Measurements from ENCODE around the gene RAB40C. TPM values are rescaled to one million over a fixed set of nuclear protein-coding genes. Genes with fewer than 3 reads are reported as not detected.
A peak's percentile ranks its signal among the peaks of the same experiment; 100 is the strongest.

Gene RAB40C
- total and polyA plus RNA-seq, 10 of the 15 experiments (the other 5 are each of a cell fraction or from before 2014, with no cell fraction given) = 0.06 to 12.8 (median 4.6) TPM

- TF ChIP-seq MLLT1 (IDR thresholded peaks at IDR 0.05) = no peak
Observed at GRCh38 chr16:660132-660458, 70.2 kb downstream of the RAB40C start (continued).

GRCh38 chr16:660459-661183 lies 70.8 kb downstream of the RAB40C start:
- in situ Hi-C loops (cut with MboI) = loop anchor here (10.0 kb wide), 1 partner anchor 266 kb away; the partner anchor contains the start of gene NME4
- Histone ChIP-seq H3K4me1 (ENCODE audit: control insufficient read depth, insufficient read depth, low read length) (peaks cover 3% of the 10 kb centered on the region; the same call in 1 of the 2 replicates), H3K9me3 (replicated peaks; ENCODE audit: control insufficient read depth, insufficient read depth, low read length) (no peaks in the 10 kb centered on the region), H3K9ac (ENCODE audit: control insufficient read depth, insufficient read depth, low read length) (no peak overlapping the region; the same call in 1 of the 2 replicates), H3K79me2 (ENCODE audit: control insufficient read depth, insufficient read depth, low read length) (no peaks in the 10 kb centered on the region), H3K27me3 (replicated peaks in 1 of 2; ENCODE audit: control insufficient read depth in 2 of 2, insufficient read depth in 2 of 2, low read length in 1 of 2) (no peaks in the 10 kb centered on the region), H2AFZ (ENCODE audit: control insufficient read depth, low read depth, low read length) (peak overlapping the region; percentile 60), H3K27ac (ENCODE audit: control insufficient read depth, insufficient read depth) (no peak overlapping the region), H3K36me3 (ENCODE audit: control insufficient read depth in 2 of 2, insufficient read depth in 2 of 2, low read length in 1 of 2) (no peaks in the 10 kb centered on the region; a peak in 2 of 4 replicates), H4K20me1 (ENCODE audit: control insufficient read depth, insufficient read depth) (no peaks in the 10 kb centered on the region), H3K4me3 (no peak overlapping the region), H3K4me2 (ENCODE audit: control insufficient read depth, insufficient read depth) (peak overlapping the region; percentile 42; the same call in 1 of the 2 replicates)
- TF ChIP-seq SMC3 (IDR thresholded peaks at IDR 0.05; ENCODE audit: borderline replicate concordance, low read length) = peak; percentile 37; the same call in 1 of the 2 replicates
- TF ChIP-seq SP1 (IDR thresholded peaks at IDR 0.05; ENCODE audit: low read depth, low read length) = no peak
- TF ChIP-seq FOS (IDR thresholded peaks at IDR 0.05; ENCODE audit: borderline replicate concordance, extremely low read depth, insufficient read length) = no peak
- peak; percentile 23; the same call in 1 of the 2 replicates for TF ChIP-seq RAD21 (IDR thresholded peaks at IDR 0.05; ENCODE audit: insufficient read depth, low read depth, low read length)
- TF ChIP-seq PKNOX1 (IDR thresholded peaks at IDR 0.05) = peak; percentile 24; the same call in 1 of the 2 replicates
- TF ChIP-seq ZBED1 (IDR thresholded peaks at IDR 0.05; ENCODE audit: borderline replicate concordance) = no peak
- TF ChIP-seq CTCF (IDR thresholded peaks at IDR 0.05 in 2 of 3, conservative IDR thresholded peaks at IDR 0.05 in 1 of 3; ENCODE audit: control insufficient read depth in 2 of 3, extremely low read depth in 1 of 3, insufficient read depth in 1 of 3, low read depth in 3 of 3, low read length in 3 of 3) = peak; percentile 14 to 62 (median 33); a peak in 4 of 6 replicates
- TF ChIP-seq BHLHE40 (IDR thresholded peaks at IDR 0.05; ENCODE audit: borderline replicate concordance in 1 of 2, low read depth in 2 of 2, low read length in 1 of 2) = peak; percentile 92 to 96
- TF ChIP-seq SIN3A (IDR thresholded peaks at IDR 0.05; ENCODE audit: low read depth, low read length) = 0 out of 2 replicates have a peak, but pooled peaks have one; percentile 20
- 0 out of 2 replicates have a peak, but pooled peaks have one; percentile 35 for TF ChIP-seq MXI1 (IDR thresholded peaks at IDR 0.05; ENCODE audit: low read depth, low read length)
- TF ChIP-seq POU2F2 (IDR thresholded peaks at IDR 0.05; ENCODE audit: borderline replicate concordance, low read depth, low read length) = peak; percentile 54; the same call in 1 of the 3 replicates
- TF ChIP-seq HCFC1 (IDR thresholded peaks at IDR 0.05; ENCODE audit: low read length) = no peak
- TF ChIP-seq YY1 (IDR thresholded peaks at IDR 0.05; ENCODE audit: low read depth, low read length) = peak; percentile 38; the same call in 1 of the 2 replicates
- TF ChIP-seq GATAD2B (conservative IDR thresholded peaks at IDR 0.05; ENCODE audit: low read depth) = peak; percentile 19; the same call in 1 of the 2 replicates
- 0 out of 2 replicates have a peak, but pooled peaks have one; percentile 4 for TF ChIP-seq TCF12 (IDR thresholded peaks at IDR 0.05; ENCODE audit: low read depth, low read length)
- ATAC-seq (peak; percentile 96), FAIRE-seq (peak; percentile 27), DNase-seq (ENCODE audit: low read depth, low spot score) (peak; percentile 37)
- POLR2A ChIA-PET = no interaction called here
- BruUV-seq (replicated peaks) = no TSS peak
- RAD21 ChIA-PET (ENCODE audit: unreplicated experiment) = interaction anchor here (1.0 kb wide), 1 partner anchor 13 kb away, joined by 7 read pairs; no protein-coding TSS in a partner anchor
- 38% methylated on average over 30 of the region's 43 CpGs for WGBS (ENCODE audit: insufficient coverage, insufficient replicate concordance, low lambda C conversion rate, missing lambda C conversion rate)
- SMC1A ChIA-PET (ENCODE audit: uncharacterized antibody, unreplicated experiment) = interaction anchor here (0.9 kb wide), 1 partner anchor 60 kb away, joined by 4 read pairs; the partner anchor contains the start of gene ANTKMT
- CTCF ChIA-PET = interaction anchor here (0.6 to 1.4 kb wide), 4 partner anchors 8 to 811 kb away, joined by 3 to 4 read pairs (median 3); partner anchors contain the start of gene METTL26
- intact Hi-C loops (cut with micrococcal nuclease; ENCODE audit: unreplicated experiment) = loop anchor here (1.0 to 10.0 kb wide), 2 partner anchors 81 to 266 kb away; partner anchors contain the start of gene NME4
